ENCODE measurements around the gene FMOD. TPM values are rescaled to one million over a fixed set of nuclear protein-coding genes. Genes with fewer than 3 reads are reported as not detected.

FMOD gene
- 59.0 TPM for total RNA-seq

- DNase-seq (ENCODE audit: low spot score), result peak; percentile 74
These were observed at the start of gene FMOD for GRCh38 chr1:203351037-203351625. FMOD (minus strand) TSS chr1:203351122; CDS start chr1:203348270, 2,852 bp downstream.

- DNase-seq (ENCODE audit: low spot score), result no peak
These were observed 45.8 kb upstream of the FMOD start for GRCh38 chr1:203396595-203397194.

- no peak for DNase-seq (ENCODE audit: low spot score)
These were observed 44.8 kb upstream of the FMOD start for GRCh38 chr1:203395751-203396150.

- DNase-seq (ENCODE audit: low spot score), result no peak
These were observed 39.4 kb upstream of the FMOD start for GRCh38 chr1:203390298-203390697.

GRCh38 chr1:203388683-203389082, 37.8 kb upstream of the FMOD start:
- no peak for DNase-seq (ENCODE audit: low spot score)

- DNase-seq (ENCODE audit: low spot score), result no peak
These were observed 31.1 kb upstream of the FMOD start for GRCh38 chr1:203382026-203382425.

- DNase-seq (ENCODE audit: low spot score), result no peak
These were observed 30.3 kb upstream of the FMOD start for GRCh38 chr1:203381151-203381751.

- DNase-seq (ENCODE audit: low spot score), result no peak
These were observed 29.7 kb upstream of the FMOD start for GRCh38 chr1:203380420-203381150.

GRCh38 chr1:203379825-203380224, 28.9 kb upstream of the FMOD start:
- DNase-seq (ENCODE audit: low spot score), result no peak

GRCh38 chr1:203378556-203379245, 27.8 kb upstream of the FMOD start:
- no peak for DNase-seq (ENCODE audit: low spot score)

- no peak for DNase-seq (ENCODE audit: low spot score)
These were observed 23.1 kb upstream of the FMOD start for GRCh38 chr1:203373991-203374390.

GRCh38 chr1:203373002-203373401, 22.1 kb upstream of the FMOD start:
- no peak for DNase-seq (ENCODE audit: low spot score)

GRCh38 chr1:203371288-203371687, 20.4 kb upstream of the FMOD start:
- no peak for DNase-seq (ENCODE audit: low spot score)

GRCh38 chr1:203369666-203370065, 18.7 kb upstream of the FMOD start:
- DNase-seq (ENCODE audit: low spot score), result no peak

GRCh38 chr1:203368624-203369451, 17.9 kb upstream of the FMOD start:
- peak; percentile 79 for DNase-seq (ENCODE audit: low spot score)

- DNase-seq (ENCODE audit: low spot score), result no peak
These were observed 16.1 kb upstream of the FMOD start for GRCh38 chr1:203367057-203367456.

GRCh38 chr1:203366476-203366875, 15.6 kb upstream of the FMOD start:
- no peak for DNase-seq (ENCODE audit: low spot score)

- no peak for DNase-seq (ENCODE audit: low spot score)
These were observed 13.9 kb upstream of the FMOD start for GRCh38 chr1:203364806-203365205.

- DNase-seq (ENCODE audit: low spot score), result no peak
These were observed 13.3 kb upstream of the FMOD start for GRCh38 chr1:203364094-203364801.

GRCh38 chr1:203362720-203363025, 11.8 kb upstream of the FMOD start:
- no peak for DNase-seq (ENCODE audit: low spot score)
